AG10803 (cell line): ENCODE results near the gene NFIC.
"Not testable (repeated sequence)": the region's sequence is repeated elsewhere in the genome, so short reads cannot be mapped to it uniquely, and the experiment has no call there.

Experiments
- DNase-seq: peaks from one replicate; pipeline ENCODE4 v3.0.0; 2010; ENCODE audit warnings: low read depth
- H3K4me3 ChIP-seq: 2 replicates; pipeline ENCODE4 v1.5.1; 2011; ENCODE audit warnings: mild to moderate bottlenecking, low read length, control low read depth
- CTCF ChIP-seq: conservative IDR thresholded peaks from 2 replicates; pipeline ENCODE4 v1.5.1; 2011; ENCODE audit warnings: mild to moderate bottlenecking, low read length, control low read depth, inconsistent platforms

The NFIC gene

GRCh38 chr19:3442487-3443071 lies 76.2 kb downstream of the NFIC start:
- H3K4me3 ChIP-seq: no peak overlapping the region
- TF ChIP-seq CTCF: no peak

GRCh38 chr19:3443840-3444694 lies 77.7 kb downstream of the NFIC start:
- no peak overlapping the region for H3K4me3 ChIP-seq
- no peak for TF ChIP-seq CTCF
- DNase-seq: no peak

More at GRCh38 chr19:3442487-3443071, 76.2 kb downstream of the NFIC start:
- DNase-seq: no peak

GRCh38 chr19:3444695-3445234 lies 78.4 kb downstream of the NFIC start:
- DNase-seq: no peak
- TF ChIP-seq CTCF: no peak
- H3K4me3 ChIP-seq: no peak overlapping the region

GRCh38 chr19:3446657-3447056 lies 80.3 kb downstream of the NFIC start:
- H3K4me3 ChIP-seq, DNase-seq: not testable (repeated sequence)

- H3K4me3 ChIP-seq: no peak overlapping the region
- no peak for TF ChIP-seq CTCF
- no peak for DNase-seq
Observed at GRCh38 chr19:3448616-3449334, 82.4 kb downstream of the NFIC start.

- TF ChIP-seq CTCF: no peak
- DNase-seq: peak; percentile 99
- H3K4me3 ChIP-seq: no peak overlapping the region
Observed at GRCh38 chr19:3450796-3451411, 84.5 kb downstream of the NFIC start.

GRCh38 chr19:3451451-3451866 lies 85.1 kb downstream of the NFIC start:
- H3K4me3 ChIP-seq: no peak overlapping the region
- TF ChIP-seq CTCF: no peak
- no peak for DNase-seq
